ENCODE measurements around the gene DNAJB6. TPM values are rescaled to one million over a fixed set of nuclear protein-coding genes. Genes with fewer than 3 reads are reported as not detected.

DNAJB6 gene
- total RNA-seq, 2 donors from 2014 or later, result 116 to 154 TPM

DNA sequence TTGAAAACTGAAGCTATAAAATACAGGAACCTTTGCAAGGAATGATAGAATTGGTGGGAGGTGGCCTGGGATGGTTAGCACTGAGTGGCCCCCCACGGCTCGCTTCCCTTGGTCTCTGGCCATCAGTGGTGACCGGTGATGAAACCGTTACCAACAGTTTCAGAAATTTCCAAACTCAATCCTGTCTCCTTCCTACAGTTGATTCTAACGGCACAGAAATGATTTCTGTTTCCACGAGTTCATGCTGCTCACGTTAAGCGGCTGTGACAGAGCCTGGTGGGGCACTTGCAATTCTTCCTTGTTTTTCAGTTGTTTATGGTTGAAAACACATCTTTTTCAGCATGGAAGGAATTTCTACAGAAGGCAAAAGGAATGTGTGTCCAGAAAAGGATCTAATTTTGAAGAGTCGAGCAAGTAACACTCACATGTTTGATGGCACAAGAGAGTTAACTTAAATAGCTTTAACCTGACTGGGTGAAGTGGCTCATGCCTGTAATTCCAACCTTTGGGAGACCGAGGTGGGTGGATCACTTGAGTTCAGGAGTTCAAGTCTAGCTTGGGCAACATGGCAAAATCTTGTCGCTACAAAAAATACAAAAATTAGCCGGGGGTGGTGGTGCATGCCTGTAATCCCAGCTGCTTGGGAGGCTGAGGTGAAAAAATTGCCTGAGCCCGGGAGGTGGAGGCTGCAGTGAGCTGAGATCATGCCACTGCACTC, 100.1 kb downstream of the DNAJB6 start:
- DNase-seq (ENCODE audit: low spot score) (no peak), ATAC-seq (ENCODE audit: insufficient number of reproducible peaks, low FRiP score, low read depth) (no peak)
- no peak overlapping the region for H3K27ac ChIP-seq
- no peak overlapping the region for H3K4me3 ChIP-seq
- peaks cover 5 to 9% of the 10 kb centered on the region in 2 donors for H3K4me1 ChIP-seq (ENCODE audit: control insufficient read depth in 1 of 2, low read depth in 2 of 2)
- no peaks in the 10 kb centered on the region for H3K27me3 ChIP-seq (replicated peaks; ENCODE audit: insufficient read depth)
- no peaks in the 10 kb centered on the region for H3K36me3 ChIP-seq
- TF ChIP-seq, protein P1, sequence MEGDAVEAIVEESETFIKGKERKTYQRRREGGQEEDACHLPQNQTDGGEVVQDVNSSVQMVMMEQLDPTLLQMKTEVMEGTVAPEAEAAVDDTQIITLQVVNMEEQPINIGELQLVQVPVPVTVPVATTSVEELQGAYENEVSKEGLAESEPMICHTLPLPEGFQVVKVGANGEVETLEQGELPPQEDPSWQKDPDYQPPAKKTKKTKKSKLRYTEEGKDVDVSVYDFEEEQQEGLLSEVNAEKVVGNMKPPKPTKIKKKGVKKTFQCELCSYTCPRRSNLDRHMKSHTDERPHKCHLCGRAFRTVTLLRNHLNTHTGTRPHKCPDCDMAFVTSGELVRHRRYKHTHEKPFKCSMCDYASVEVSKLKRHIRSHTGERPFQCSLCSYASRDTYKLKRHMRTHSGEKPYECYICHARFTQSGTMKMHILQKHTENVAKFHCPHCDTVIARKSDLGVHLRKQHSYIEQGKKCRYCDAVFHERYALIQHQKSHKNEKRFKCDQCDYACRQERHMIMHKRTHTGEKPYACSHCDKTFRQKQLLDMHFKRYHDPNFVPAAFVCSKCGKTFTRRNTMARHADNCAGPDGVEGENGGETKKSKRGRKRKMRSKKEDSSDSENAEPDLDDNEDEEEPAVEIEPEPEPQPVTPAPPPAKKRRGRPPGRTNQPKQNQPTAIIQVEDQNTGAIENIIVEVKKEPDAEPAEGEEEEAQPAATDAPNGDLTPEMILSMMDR (IDR thresholded peaks at IDR 0.05), result no peak
- H3K9me3 ChIP-seq, result no peaks in the 10 kb centered on the region

DNA sequence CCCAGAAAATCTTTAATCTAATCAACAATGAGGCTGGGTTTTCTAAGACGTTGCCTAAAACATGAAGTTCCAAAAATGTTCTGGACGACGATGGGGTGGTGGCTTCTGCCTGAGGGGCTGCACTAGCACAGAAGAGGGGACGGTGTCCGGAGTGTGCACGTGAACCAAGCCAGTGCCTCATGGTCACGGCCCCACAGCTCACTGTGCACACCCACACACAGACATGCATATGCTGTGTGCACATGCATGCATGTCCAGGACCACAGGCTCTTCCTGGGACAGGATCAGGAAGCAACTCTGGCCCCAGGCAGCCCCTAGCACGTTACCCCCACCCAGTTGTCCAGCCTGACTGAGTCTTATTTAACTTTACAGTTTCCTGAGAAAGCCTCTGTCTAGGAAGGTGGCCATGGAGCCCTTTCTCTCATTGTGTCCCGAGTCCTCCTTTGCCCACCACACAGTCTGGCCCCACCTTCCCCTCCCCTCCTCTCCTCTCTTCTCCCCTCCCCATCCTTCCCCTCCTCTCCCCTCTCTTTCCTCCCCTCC, 100.8 kb downstream of the DNAJB6 start:
- H3K9me3 ChIP-seq, result no peaks in the 10 kb centered on the region
- no peak overlapping the region for H3K4me3 ChIP-seq
- H3K27ac ChIP-seq, result no peak overlapping the region
- no peaks in the 10 kb centered on the region for H3K27me3 ChIP-seq (replicated peaks; ENCODE audit: insufficient read depth)
- peaks cover 2 to 5% of the 10 kb centered on the region in 2 donors for H3K4me1 ChIP-seq (ENCODE audit: control insufficient read depth in 1 of 2, low read depth in 2 of 2)
- TF ChIP-seq, protein P1 (IDR thresholded peaks at IDR 0.05), result no peak
- DNase-seq (ENCODE audit: low spot score) (no peak), ATAC-seq (ENCODE audit: insufficient number of reproducible peaks, low FRiP score, low read depth) (no peak)
- H3K36me3 ChIP-seq, result no peaks in the 10 kb centered on the region

DNA sequence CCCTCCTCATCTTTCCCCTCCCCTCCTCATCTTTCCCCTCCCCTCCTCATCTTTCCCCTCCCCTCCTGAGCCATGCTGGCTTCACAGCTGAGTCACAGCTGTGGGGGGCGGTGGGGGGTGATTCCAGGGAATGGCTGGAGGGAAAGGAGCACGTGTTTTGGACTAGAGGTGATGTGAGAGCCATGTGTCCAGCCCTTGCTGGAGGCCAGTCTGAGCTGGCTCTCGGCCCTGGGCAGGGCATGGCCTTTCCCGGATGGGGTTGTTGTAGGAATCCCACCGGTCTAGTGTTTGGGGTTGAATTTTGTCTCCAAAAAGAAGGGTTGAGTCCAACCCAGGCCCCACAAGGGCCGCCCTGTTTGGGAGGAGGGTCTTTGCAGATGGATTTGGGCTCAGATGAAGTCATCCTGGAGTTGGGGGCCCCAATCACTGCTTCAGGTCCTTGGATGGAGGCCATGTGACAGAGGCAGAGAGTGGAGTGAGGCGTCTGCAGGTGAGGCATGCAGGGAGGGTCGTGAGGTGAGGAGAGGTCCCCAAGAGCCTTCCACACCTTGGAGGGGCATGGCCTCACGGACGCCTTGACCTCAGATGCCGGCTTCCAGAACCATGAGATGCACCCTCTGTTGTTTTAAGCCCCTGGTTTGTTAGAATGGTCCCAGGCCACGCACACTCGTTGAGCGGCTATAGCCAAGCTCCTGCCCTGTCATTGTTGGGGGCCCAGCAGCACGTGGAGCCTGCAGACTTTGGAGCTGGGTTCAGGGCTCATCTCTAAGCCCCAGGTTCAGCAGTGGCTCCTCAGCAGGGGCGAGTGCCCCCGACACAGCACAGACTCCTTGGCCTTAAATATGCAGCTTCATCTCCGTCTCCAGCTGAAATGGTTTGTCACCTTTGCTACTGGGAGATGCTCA, 101.6 kb downstream of the DNAJB6 start:
- no peak for ATAC-seq (ENCODE audit: insufficient number of reproducible peaks, low FRiP score, low read depth)

DNA sequence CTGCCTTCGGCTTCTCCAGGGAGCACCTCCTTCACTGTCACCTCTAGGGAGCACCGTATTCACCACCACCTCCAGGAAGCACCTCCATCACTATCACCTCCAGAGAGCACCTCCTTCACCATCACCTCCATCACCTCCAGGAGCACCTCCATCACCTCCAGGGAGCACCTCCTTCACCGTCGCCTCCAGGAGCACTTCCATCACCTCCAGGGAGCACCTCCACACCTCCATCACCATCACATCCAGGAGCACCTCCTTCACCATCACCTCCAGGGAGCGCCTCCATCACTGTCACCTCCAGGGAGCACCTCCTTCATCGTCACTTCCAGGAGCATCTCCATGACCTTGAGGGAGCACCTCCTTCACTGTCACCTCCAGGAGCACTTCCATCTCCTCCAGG, 102.3 kb downstream of the DNAJB6 start:
- H3K9me3 ChIP-seq, result no peaks in the 10 kb centered on the region
- H3K27ac ChIP-seq, result no peak overlapping the region
- no peak overlapping the region for H3K4me3 ChIP-seq
- TF ChIP-seq, protein P1 (IDR thresholded peaks at IDR 0.05), result no peak
- no peaks in the 10 kb centered on the region for H3K4me1 ChIP-seq (ENCODE audit: control insufficient read depth in 1 of 2, low read depth in 2 of 2)
- DNase-seq (ENCODE audit: low spot score) (no peak), ATAC-seq (ENCODE audit: insufficient number of reproducible peaks, low FRiP score, low read depth) (no peak)
- no peaks in the 10 kb centered on the region for H3K36me3 ChIP-seq
- no peaks in the 10 kb centered on the region for H3K27me3 ChIP-seq (replicated peaks; ENCODE audit: insufficient read depth)

More for the DNA sequence above, 101.6 kb downstream of the DNAJB6 start:
- Histone ChIP-seq H3K4me1 (ENCODE audit: control insufficient read depth in 1 of 2, low read depth in 2 of 2) (no peaks in the 10 kb centered on the region), H3K27ac (no peak overlapping the region), H3K4me3 (no peak overlapping the region), H3K36me3 (no peaks in the 10 kb centered on the region), H3K27me3 (replicated peaks; ENCODE audit: insufficient read depth) (no peaks in the 10 kb centered on the region), H3K9me3 (no peaks in the 10 kb centered on the region)
- no peak for DNase-seq (ENCODE audit: low spot score)
- TF ChIP-seq, protein P1 (IDR thresholded peaks at IDR 0.05), result no peak

DNA sequence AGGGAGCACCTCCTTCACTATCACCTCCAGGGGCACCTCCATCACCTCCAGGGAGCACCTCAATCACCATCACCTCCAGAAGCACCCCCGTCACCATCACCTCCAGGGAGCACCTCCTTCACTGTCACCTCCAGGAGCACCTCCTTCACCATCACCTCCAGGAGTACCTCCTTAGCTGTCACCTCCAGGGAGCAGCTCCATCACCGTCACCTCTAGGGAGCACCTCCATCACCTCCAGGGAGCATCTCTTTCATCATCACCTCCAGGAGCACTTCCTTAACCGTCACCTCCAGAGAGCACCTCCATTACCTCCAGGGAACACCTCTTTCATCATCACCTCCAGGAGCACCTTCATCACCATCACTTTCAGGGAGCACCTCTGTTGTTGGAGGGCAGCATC, 103.0 kb downstream of the DNAJB6 start:
- no peak overlapping the region for H3K4me3 ChIP-seq
- H3K36me3 ChIP-seq, result no peaks in the 10 kb centered on the region
- TF ChIP-seq, protein P1 (IDR thresholded peaks at IDR 0.05), result no peak
- H3K4me1 ChIP-seq (ENCODE audit: control insufficient read depth in 1 of 2, low read depth in 2 of 2), result no peaks in the 10 kb centered on the region
- DNase-seq (ENCODE audit: low spot score), result no peak
- no peak overlapping the region for H3K27ac ChIP-seq
- no peaks in the 10 kb centered on the region for H3K27me3 ChIP-seq (replicated peaks; ENCODE audit: insufficient read depth)
- no peaks in the 10 kb centered on the region for H3K9me3 ChIP-seq
- no peak for ATAC-seq (ENCODE audit: insufficient number of reproducible peaks, low FRiP score, low read depth)

Data from thoracic aorta (tissue), 2 donors.